Esophagus muscularis mucosa (tissue), 4 donors: ENCODE data around the gene BFSP1. TPM values are rescaled to one million over a fixed set of nuclear protein-coding genes. Genes with fewer than 3 reads are reported as not detected.

Experiments used
- DNase-seq: peaks from one replicate; pipeline ENCODE4 v3.0.0-alpha.2; 2017; ENCODE audit errors: extremely low spot score
- H3K27ac ChIP-seq, 4 donors: fragments of 200-600 bp; sonication (generic); replicated peaks in 1 of 4; 1 replicate in 3 of 4; 2 replicates in 1 of 4; pipeline ENCODE4 v1.5.1; 2016 to 2019; ENCODE audit warnings: mild to moderate bottlenecking in 1 of 4
- H3K27me3 ChIP-seq, 4 donors: fragments of 200-600 bp; sonication (generic); one replicate each; pipeline versions ENCODE4 v1.5.1 to v1.6.0; 2016 to 2019
- H3K36me3 ChIP-seq, 4 donors: fragments of 200-600 bp; sonication (generic); one replicate each; pipeline ENCODE4 v1.5.1; 2016 to 2019
- H3K4me1 ChIP-seq, 4 donors: fragments of 200-600 bp; sonication (generic); one replicate each; pipeline ENCODE4 v1.5.1; 2016 to 2019
- H3K4me3 ChIP-seq, 4 donors: fragments of 200-600 bp; sonication (generic); 1 replicate in 2 of 4; 2 replicates in 2 of 4; pipeline ENCODE4 v1.5.1; 2016 to 2019; ENCODE audit warnings: mild to moderate bottlenecking in 4 of 4, moderate library complexity in 1 of 4
- H3K9me3 ChIP-seq, 4 donors: fragments of 200-600 bp; sonication (generic); 1 replicate in 3 of 4; 2 replicates in 1 of 4; pipeline ENCODE4 v1.5.1; 2016 to 2019
- CTCF ChIP-seq, 3 experiments: fragments of 200-600 bp in 2 of 3; fragments of 450-650 bp in 1 of 3; sonication (generic) in 2 of 3; IDR thresholded peaks; one replicate each; pipeline ENCODE4 v1.5.1; 2017 to 2019; ENCODE audit warnings: antibody characterized with exemption in 3 of 3, mild to moderate bottlenecking in 2 of 3, moderate library complexity in 1 of 3
- EP300 ChIP-seq: sonication (generic); formaldehyde crosslinking; IDR thresholded peaks from one replicate; pipeline ENCODE4 v1.6.1; 2017; ENCODE audit warnings: antibody characterized with exemption
- POLR2A ChIP-seq: fragments of 450-650 bp; IDR thresholded peaks from one replicate; pipeline ENCODE4 v1.6.1; 2017; ENCODE audit warnings: antibody characterized with exemption, moderate library complexity, mild to moderate bottlenecking, low read depth
- POLR2AphosphoS5 ChIP-seq, 2 donors: sonication (generic); formaldehyde crosslinking; IDR thresholded peaks; one replicate each; pipeline ENCODE4 v1.6.1; 2017; ENCODE audit warnings: antibody characterized with exemption in 2 of 2
- WGBS: methylation state at CpG from one replicate; pipeline ENCODE4 v1.1.5; 2018; 5-methylcytosine and 5-hydroxymethylcytosine counted together
- intact Hi-C: fragments of 100-400 bp; cut with DNase I; formaldehyde crosslinking; loops from one replicate; pipeline ENCODE4 v1.15.1; 2023
- total RNA-seq, 4 donors: library from RNA; depleted of rRNA; stranded (reverse); fragments of >200 nt; gene quantifications; one replicate each; pipeline versions ENCODE4 v1.1.0 to v1.2.1, GENCODE V29; 2016

The BFSP1 gene
- total RNA-seq, 4 donors from 2014 or later, result 2.7 to 7.3 (median 6.4) TPM

DNA sequence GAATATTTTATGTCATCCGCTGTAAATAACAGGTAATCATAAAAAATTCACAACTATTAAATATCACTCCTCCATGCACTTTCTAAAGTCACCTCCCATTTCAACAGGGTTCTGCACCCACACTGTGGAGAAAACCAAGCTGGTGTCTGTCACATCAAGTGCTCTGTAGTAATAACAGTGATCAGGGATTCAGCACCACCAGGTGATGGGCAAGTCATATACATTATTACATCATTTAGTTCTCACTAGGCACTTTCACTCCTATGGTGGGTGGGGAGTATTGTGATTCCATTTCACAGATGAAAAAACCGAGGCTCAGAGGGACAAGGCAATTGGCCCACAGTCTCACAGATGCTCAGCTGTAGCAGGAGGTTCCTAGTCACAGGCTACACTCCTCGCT, 8.7 kb downstream of the BFSP1 start:
- no peaks in the 10 kb centered on the region for H3K36me3 ChIP-seq
- no peak for TF ChIP-seq POLR2AphosphoS5 (IDR thresholded peaks at IDR 0.05)
- TF ChIP-seq EP300, result no peak
- no peak overlapping the region for H3K4me3 ChIP-seq
- WGBS, result 93% methylated on average over 3 of the region's 3 CpGs
- H3K27ac ChIP-seq, result no peak overlapping the region
- no peaks in the 10 kb centered on the region for H3K4me1 ChIP-seq
- no peaks in the 10 kb centered on the region for H3K9me3 ChIP-seq
- H3K27me3 ChIP-seq, result no peaks in the 10 kb centered on the region
- intact Hi-C loops, result loop anchor here (5.0 kb wide), 1 partner anchor 100 kb away; no protein-coding TSS in a partner anchor
- DNase-seq, result no peak

- no peak overlapping the region for H3K27ac ChIP-seq
- intact Hi-C loops, result loop anchor here (5.0 kb wide), 1 partner anchor 102 kb away; no protein-coding TSS in a partner anchor
- H3K36me3 ChIP-seq, result no peaks in the 10 kb centered on the region
- no peak for TF ChIP-seq POLR2AphosphoS5 (IDR thresholded peaks at IDR 0.05)
- no peak for TF ChIP-seq CTCF (IDR thresholded peaks at IDR 0.05)
- TF ChIP-seq POLR2A, result no peak
- TF ChIP-seq EP300, result no peak
- 50% methylated on average over 3 of the region's 3 CpGs for WGBS
- DNase-seq, result no peak
- no peak overlapping the region for H3K4me3 ChIP-seq
- no peaks in the 10 kb centered on the region for H3K9me3 ChIP-seq
- no peaks in the 10 kb centered on the region for H3K4me1 ChIP-seq
- H3K27me3 ChIP-seq, result no peaks in the 10 kb centered on the region
Observed at GRCh38 chr20:17520583-17520982, 10.6 kb downstream of the BFSP1 start.

GRCh38 chr20:17519606-17520285, 11.4 kb downstream of the BFSP1 start:
- H3K9me3 ChIP-seq, result no peaks in the 10 kb centered on the region
- 88% methylated on average over 7 of the region's 7 CpGs for WGBS
- intact Hi-C loops, result loop anchor here (5.0 kb wide), 1 partner anchor 103 kb away; no protein-coding TSS in a partner anchor

GRCh38 chr20:17518339-17519052, 12.7 kb downstream of the BFSP1 start:
- 87% methylated on average over 12 of the region's 14 CpGs for WGBS
- Histone ChIP-seq H3K4me3 (no peak overlapping the region), H3K27me3 (no peaks in the 10 kb centered on the region), H3K9me3 (no peaks in the 10 kb centered on the region), H3K27ac (no peak overlapping the region), H3K4me1 (no peaks in the 10 kb centered on the region), H3K36me3 (no peaks in the 10 kb centered on the region)
- no peak for DNase-seq
- TF ChIP-seq POLR2A (no peak), EP300 (no peak), CTCF (IDR thresholded peaks at IDR 0.05) (no peak), POLR2AphosphoS5 (IDR thresholded peaks at IDR 0.05) (no peak)
- intact Hi-C loops, result no loop called here

More at GRCh38 chr20:17519606-17520285, 11.4 kb downstream of the BFSP1 start:
- H3K27ac ChIP-seq, result no peak overlapping the region
- H3K36me3 ChIP-seq, result no peaks in the 10 kb centered on the region
- no peaks in the 10 kb centered on the region for H3K27me3 ChIP-seq
- H3K4me3 ChIP-seq, result no peak overlapping the region
- no peak for TF ChIP-seq POLR2AphosphoS5 (IDR thresholded peaks at IDR 0.05)
- TF ChIP-seq CTCF (IDR thresholded peaks at IDR 0.05), result no peak
- no peak for TF ChIP-seq EP300
- no peak for TF ChIP-seq POLR2A
- H3K4me1 ChIP-seq, result no peaks in the 10 kb centered on the region
- no peak for DNase-seq

DNA sequence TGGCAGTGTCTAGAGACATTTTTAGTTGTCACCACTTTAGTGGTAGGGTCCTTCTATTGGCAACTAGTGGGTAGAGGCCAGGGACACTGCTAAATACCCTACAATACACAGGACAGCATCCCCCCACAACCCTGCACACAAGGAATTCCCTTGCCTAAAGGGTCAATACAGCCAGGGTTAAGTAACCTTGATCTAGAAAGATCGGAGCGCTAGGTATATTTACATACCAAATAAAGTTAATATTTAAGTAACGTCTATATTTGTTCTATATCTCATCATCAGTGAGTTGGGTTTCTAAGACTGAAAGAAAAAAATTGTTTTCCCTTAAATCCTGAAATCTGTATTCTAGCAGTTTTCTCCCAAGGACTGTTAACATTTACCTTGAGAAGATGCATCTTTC, 16.1 kb downstream of the BFSP1 start:
- no peaks in the 10 kb centered on the region for H3K9me3 ChIP-seq
- WGBS, result 85% methylated on average over 3 of the region's 3 CpGs

More for the DNA sequence above, 16.1 kb downstream of the BFSP1 start:
- no peak for DNase-seq
- Histone ChIP-seq H3K4me3 (no peak overlapping the region), H3K27me3 (no peaks in the 10 kb centered on the region), H3K4me1 (no peaks in the 10 kb centered on the region), H3K27ac (no peak overlapping the region), H3K36me3 (no peaks in the 10 kb centered on the region)
- intact Hi-C loops, result no loop called here
- TF ChIP-seq CTCF (IDR thresholded peaks at IDR 0.05) (no peak), POLR2AphosphoS5 (IDR thresholded peaks at IDR 0.05) (no peak), POLR2A (no peak), EP300 (no peak)
